ENCODE data around the gene COL4A2.

COL4A2 gene

DNA sequence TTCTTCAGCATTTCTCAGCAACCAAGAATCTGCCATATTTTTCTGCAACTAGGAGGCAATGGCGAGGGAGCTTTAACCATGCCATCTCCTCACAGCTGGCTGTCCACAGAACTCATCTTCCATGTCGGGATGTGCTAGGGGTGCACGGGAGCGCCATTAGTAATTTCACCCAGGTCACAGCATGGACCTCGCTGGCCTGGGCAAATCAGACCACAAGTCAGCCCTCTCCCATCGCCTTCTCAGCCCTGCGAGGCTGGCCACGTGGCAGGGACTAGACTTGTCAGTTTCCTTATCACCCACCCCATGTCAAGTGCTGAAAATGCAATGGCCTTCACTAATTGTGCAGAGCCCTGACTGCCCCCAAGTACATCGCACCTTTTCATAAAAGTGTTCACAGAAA lies 15.8 kb upstream of the COL4A2 start:
- DNase-seq = no peak

- no peak for DNase-seq
Observed at GRCh38 chr13:110293037-110293436, 14.0 kb upstream of the COL4A2 start.

DNA sequence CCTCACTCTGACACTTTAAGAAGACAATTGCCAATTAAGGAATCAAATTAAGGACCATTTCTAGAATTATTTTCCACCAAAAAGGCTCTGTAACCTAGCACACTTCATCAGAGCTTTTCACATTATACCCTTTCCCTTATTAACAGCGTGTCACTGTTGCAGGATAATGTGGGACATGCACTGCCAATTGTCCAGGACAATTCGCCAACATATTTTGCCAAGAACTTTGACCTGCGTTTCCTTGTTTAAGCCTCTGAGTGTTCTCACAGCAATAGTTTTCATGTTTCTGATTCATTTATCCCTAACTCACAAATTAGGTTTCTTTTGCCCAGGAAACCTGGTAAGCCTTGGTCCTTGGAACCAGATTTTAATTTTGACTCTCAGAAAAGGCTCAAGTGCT lies 13.4 kb upstream of the COL4A2 start:
- DNase-seq = no peak

DNA sequence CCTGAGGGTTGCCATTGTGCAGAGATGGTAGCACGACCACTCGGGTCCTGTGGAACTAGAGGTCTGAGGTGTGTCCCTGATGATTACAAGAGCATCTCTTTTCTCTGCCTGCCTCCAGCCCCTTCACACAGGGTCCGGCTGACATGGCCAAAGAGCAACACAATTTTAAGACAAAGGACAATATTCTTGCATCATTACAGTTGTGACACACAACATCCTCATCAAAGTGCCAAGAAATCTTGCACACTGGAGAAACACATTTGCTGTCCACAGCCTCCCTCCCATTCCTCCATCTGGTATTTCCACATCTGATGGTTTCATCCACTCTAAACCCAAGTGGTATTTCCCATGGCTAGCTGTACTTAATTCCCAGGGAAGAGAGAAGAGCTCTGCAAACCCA lies 12.9 kb upstream of the COL4A2 start:
- DNase-seq = no peak

DNA sequence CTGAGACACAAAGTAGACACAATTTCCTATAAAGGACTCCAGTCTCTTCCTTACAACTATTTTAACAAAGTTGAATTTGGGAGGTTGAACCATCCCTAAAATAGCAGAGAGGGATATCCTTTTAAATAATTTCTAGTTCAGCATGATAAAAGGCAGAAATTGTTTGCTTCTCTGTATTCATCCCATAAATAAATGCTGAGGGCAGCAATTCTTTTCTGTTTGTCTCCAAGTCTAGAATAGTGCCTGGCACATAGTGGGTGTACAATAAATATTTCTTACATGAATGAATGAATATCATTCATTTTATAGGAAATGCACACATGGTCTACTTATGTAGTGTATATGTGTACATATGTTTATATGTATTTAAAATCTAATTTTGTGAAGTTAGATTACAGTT lies 12.5 kb upstream of the COL4A2 start:
- DNase-seq = no peak

DNA sequence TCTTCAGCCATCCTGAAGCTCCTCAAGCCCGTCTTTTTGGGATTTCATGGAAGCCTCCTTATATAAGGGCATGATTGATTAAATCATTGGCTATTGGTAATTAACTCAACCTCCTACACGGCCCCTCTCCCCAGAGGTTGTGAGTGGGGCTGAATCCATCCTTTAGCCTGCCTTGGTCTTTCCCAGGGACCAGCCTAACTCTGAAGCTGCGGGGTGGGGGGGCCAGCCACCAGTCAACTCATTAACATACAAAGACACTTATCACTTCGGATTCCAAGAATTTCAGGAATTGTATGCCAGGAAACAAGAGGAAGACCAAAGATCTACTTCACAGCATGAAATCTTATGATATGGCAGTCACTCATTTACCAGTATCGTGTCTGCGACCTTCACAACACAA lies 10.1 kb upstream of the COL4A2 start:
- DNase-seq = no peak

- no peak for DNase-seq
Observed at GRCh38 chr13:110297766-110298504, 9.1 kb upstream of the COL4A2 start.

DNA sequence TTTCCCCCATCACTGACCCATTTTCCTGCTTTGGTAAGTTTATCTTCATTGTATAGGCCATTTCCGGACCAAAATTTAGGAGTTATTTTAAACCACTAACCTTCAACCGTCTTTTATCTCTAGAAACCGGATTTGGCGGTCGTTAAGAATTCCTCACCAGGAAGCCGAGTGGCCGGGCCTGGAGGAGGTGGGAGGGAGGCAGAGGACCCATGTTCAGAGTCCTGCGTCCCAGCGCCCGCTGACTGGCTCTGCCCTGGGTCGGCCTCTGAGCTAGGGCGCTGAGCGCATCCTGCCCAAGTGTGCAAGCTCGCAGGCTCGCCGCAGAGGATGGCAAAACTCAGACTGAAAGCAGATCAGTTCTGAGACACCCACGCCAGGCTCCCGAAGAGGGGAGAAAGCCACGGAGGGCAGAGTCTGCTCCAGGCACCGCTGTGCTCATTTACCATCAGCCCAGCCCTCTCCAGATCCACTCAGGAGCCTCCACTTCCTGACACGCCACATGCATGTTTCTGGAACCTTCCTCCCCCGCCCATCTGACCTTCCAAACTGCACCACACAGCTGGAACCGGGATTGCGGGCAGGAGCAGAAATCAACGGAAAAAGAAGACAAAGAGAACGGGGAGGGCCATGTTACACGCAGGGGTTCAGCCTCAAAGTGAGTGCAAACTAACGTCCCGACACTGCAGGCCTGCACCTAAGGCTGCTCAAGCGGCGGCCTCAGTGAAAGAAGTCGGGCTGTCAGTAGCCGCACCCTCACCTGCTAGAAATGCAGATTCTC lies 8.4 kb upstream of the COL4A2 start:
- no peak for DNase-seq

DNA sequence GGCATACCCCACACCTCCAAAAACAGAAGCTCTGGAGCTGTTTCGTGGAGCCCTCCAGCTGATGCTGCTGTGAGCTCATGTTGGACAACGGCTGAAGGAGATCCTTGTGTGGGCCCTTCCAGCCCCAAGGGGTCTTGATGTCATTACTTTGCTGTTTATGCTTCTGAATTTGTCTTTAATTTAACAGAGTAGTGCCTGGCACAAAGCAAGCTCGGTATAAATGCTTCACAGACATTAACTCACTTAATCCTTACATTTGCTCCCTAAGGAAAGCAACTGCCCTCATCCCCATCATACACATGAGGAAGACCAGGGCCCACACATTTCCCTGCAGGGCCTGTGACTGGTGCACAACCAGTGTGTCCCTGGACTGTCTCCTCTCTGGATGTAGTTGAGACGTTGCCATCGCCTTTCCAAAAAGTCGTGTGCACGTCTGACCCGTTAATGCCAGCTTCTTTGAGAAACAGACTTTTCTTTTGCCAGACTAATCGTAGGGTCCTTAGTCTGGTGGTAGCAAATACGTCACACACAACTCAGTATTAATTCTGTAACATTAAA lies 7.7 kb upstream of the COL4A2 start:
- no peak for DNase-seq

- DNase-seq = no peak
Observed at GRCh38 chr13:110300090-110300815, 6.8 kb upstream of the COL4A2 start.

DNA sequence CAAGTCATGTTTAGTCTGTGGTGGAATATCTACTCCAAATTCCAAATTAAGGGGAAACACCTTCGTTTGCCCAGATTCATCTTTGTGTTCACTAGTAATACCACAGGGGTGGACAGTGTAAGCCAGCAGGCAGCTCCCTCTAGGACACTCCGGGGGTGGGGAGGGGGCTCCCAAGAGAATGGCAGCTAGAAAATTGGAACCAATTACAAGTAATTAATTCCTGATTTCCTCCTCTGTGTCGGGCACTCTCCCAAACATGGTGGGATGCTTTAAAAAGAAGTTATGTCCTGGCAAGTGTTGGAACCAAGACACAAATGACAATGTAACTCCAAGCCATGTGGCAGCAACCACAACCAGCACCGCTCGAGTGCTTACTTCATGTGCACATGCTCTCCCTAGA lies 6.0 kb upstream of the COL4A2 start:
- no peak for DNase-seq

GRCh38 chr13:110301606-110302553 lies 5.2 kb upstream of the COL4A2 start:
- DNase-seq = no peak

GRCh38 chr13:110302997-110303396 lies 4.1 kb upstream of the COL4A2 start:
- DNase-seq = no peak

DNA sequence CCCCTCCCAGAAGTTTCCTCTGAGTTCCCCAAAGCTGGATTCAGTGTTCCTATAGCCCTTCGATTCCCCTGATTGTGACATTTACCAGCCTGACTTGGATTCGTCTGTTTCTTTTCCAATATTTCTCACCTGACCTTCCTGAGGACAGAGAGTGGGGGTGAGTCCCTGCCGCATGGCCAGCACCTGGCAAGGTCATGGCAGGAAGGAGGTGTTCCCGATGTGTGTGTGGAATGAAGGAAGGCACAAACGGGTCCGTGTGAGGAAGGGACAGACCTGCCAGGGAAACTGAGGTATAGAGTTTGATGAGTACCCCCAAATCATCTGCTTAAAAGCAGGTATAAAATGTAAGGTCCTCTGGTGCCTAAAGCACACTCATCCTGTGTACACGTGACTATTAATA lies 3.4 kb upstream of the COL4A2 start:
- DNase-seq = no peak

DNA sequence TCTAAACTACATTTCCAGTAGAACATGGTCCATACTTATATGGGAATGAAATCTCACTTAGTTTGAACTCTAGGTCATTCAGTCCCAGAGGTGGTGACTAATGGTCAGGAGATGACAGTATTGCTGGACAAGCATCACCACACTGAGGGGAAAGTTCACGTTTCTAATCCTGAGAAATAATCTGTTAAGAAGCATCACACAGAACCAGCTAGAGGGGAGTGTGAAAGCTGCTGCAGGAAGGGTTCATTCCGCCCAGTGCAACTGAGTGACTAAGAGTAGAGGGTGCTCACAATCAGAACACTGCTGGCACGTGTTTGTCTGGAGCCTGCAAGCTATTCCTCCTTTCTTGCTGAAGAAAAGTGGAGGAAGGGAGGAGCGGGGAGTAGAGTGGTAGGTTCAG lies 2.8 kb upstream of the COL4A2 start:
- DNase-seq = no peak

DNA sequence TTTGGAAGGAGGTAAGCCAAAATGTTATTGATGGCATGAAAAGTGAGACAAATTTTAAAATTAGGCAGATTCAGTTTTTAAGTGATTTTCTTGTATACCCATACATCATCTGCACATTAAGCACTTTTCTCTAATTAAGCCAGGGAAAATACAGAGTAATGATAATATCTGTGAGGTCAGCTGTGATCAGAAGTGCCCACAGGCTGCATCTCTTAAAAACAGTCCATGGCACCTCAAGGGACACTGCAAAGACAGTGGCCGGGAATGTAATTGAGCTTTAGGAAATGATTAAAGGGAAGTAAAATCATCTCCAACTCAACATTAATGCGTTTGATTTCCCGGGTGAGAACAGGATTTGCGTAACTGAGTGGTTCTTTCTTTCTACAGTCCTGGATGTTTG lies 2.1 kb upstream of the COL4A2 start:
- no peak for DNase-seq

DNA sequence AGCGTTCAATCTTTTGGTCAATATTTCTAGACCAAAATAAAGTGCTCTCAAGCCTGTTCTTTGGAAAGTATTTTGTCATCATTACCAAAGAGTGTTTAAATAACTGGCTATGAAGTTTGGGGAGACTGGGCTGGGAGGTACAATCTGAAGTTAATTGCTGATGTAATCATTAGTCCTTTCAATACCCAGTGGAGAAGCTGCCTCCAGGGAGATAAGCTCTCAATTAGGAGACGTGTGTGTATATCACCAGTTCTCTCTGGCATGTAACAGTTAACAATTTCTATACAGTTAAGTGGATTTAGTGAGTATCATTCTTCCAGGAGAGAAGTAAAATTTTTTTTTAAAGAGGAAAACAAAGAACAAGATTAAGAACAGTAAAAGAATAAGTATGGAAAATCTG lies 1.5 kb upstream of the COL4A2 start:
- no peak for DNase-seq

GRCh38 chr13:110305949-110306339 lies 1.1 kb upstream of the COL4A2 start:
- no peak for DNase-seq

DNA sequence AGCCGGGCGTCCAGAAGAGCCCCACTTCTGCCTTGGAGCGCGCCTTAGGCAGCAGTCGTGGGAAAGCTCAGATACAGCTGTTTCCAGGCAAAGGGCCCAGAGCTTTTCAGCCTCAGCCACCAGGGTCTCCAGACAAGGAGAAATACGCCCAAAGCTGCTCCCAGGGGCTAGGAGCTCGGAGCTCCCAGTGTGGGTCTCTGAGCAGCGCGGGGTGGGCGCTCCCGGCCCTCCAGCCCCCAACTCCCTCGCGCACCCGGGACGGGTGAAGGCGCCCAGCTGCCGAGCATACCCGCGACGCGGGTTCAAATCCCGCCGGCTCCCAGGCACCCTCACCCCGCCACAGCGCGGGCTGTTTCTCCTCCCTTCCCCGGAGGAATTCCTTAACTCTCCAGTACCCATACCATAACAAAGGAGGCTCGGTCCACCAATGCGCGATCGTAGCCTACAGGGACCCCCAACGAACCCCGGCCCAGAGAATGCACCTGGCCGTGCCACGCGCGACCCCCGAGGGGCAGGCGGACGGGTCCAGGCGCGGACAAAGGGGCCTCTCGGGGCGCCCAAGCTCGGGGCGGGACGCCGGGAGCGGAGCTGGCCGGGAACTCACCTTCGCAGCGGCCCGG lies 634 bp upstream of the COL4A2 start:
- DNase-seq = no peak

DNA sequence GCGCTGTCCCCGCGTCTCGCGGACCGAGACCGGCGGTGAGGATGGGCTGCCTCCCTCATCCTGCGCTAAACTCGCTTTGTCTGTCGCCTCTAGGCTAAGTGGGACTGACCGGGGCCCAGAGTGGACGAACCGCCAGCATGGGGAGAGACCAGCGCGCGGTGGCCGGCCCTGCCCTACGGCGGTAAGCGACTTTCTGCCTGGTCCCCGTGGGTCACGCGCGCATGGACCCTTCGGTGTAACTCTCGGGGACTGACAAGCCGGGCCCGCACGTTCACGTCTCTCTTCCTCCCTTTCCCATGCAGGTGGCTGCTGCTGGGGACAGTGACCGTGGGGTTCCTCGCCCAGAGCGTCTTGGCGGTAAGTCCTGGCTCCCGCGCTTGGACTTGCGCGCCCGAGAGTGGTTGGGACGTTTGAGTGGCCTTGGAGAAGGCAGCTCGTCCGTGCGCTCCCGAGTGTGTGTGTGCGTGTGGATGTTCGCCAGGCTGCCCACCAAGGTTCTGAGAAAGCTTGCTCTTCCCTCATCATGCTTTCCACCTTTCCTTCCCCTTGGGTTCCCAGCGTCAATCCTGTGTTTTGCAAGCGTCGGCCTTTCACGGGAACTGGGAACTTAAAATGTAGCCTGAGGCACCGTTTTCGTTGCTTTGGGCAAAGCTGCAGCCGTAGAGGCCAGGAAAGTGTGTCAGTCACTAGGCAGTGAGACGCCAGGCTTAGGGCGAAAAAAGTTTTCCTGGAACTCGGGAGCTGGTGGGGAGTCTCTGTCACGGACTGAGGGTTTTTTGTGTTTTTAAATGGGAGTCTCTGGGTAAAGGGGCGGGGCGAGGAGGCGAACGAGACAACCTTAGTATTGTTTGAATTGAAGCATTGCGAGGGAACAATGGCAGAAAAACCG lies 927 bp downstream of the COL4A2 start:
- no peak for DNase-seq

All from activated CD4-positive, alpha-beta T cell treated with anti-CD3 and anti-CD28 coated beads for 1 hour (primary cell).